IMR-90 (cell line): ENCODE data around the gene ARHGEF37.

Source experiments
- RAD21 ChIP-seq: IDR thresholded peaks from 2 replicates; pipeline ENCODE4 v1.6.1; 2012; ENCODE audit warnings: low read length, improper control_type of control experiment
- SMC3 ChIP-seq: fragments of 150-350 bp; IDR thresholded peaks from 2 replicates; pipeline ENCODE4 v1.6.1; 2016; ENCODE audit warnings: low read depth, mild to moderate bottlenecking, antibody characterized with exemption, low read length, moderate library complexity
- TF ChIP-seq, protein P1 (sequence below): conservative IDR thresholded peaks from 2 replicates; pipeline ENCODE4 v1.5.1; 2012; ENCODE audit warnings: mild to moderate bottlenecking, low read depth, low read length, improper control_type of control experiment

DNA sequence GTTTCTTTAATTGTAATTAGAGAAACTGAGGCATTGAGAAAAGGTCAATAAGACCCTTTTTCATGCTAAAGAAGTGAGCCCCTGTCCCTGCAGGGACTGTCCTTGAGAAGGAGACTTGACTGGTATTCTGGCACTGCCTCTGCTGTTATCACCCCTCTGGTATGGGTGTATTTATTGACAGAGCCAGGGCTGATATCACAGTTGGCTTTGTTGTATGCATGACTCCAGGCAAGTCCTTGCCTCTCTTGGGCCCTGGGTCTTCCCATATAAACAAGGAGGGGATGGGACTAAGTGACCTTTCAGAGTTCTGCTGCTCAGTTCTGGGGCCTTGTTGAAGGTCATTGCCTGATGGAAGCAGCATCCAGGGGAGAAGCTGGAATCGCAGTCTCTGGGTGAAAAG is 77.0 kb downstream of the ARHGEF37 start:
- TF ChIP-seq, protein P1, sequence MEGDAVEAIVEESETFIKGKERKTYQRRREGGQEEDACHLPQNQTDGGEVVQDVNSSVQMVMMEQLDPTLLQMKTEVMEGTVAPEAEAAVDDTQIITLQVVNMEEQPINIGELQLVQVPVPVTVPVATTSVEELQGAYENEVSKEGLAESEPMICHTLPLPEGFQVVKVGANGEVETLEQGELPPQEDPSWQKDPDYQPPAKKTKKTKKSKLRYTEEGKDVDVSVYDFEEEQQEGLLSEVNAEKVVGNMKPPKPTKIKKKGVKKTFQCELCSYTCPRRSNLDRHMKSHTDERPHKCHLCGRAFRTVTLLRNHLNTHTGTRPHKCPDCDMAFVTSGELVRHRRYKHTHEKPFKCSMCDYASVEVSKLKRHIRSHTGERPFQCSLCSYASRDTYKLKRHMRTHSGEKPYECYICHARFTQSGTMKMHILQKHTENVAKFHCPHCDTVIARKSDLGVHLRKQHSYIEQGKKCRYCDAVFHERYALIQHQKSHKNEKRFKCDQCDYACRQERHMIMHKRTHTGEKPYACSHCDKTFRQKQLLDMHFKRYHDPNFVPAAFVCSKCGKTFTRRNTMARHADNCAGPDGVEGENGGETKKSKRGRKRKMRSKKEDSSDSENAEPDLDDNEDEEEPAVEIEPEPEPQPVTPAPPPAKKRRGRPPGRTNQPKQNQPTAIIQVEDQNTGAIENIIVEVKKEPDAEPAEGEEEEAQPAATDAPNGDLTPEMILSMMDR, result no peak
- TF ChIP-seq SMC3 (no peak), RAD21 (no peak)
